ENCODE results near the gene APOL4.

DNA sequence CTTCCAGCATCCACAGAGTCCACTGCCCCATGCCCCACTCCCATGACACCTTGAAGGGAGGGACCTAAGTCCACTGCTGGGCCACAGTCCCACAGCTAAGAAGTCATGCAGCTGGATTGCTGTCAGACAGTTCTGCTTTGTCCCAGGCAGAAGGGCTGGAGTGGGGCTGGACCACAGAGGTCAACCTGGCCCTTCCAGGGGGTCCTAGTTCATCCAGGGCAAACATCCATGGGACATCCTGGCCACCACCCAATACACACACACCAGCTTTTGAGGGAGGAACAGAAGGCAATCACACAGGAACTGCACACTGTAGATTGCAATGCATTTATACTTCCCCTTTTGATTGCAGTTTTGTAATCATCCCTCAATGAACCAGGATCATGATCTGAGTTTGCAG lies 11.3 kb upstream of the APOL4 start:
- TF ChIP-seq, protein P1, sequence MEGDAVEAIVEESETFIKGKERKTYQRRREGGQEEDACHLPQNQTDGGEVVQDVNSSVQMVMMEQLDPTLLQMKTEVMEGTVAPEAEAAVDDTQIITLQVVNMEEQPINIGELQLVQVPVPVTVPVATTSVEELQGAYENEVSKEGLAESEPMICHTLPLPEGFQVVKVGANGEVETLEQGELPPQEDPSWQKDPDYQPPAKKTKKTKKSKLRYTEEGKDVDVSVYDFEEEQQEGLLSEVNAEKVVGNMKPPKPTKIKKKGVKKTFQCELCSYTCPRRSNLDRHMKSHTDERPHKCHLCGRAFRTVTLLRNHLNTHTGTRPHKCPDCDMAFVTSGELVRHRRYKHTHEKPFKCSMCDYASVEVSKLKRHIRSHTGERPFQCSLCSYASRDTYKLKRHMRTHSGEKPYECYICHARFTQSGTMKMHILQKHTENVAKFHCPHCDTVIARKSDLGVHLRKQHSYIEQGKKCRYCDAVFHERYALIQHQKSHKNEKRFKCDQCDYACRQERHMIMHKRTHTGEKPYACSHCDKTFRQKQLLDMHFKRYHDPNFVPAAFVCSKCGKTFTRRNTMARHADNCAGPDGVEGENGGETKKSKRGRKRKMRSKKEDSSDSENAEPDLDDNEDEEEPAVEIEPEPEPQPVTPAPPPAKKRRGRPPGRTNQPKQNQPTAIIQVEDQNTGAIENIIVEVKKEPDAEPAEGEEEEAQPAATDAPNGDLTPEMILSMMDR (IDR thresholded peaks at IDR 0.05; ENCODE audit: borderline replicate concordance, extremely low read depth, low read length, poor library complexity, severe bottlenecking) = no peak
- no peak for TF ChIP-seq EZH2 (IDR thresholded peaks at IDR 0.05; ENCODE audit: borderline replicate concordance, low read depth, low read length, severe bottlenecking)

Data from DND-41 (cell line).